Measurements from ENCODE around the gene ZCWPW2.

The ZCWPW2 gene

GRCh38 chr3:28376424-28376823, 27.9 kb downstream of the ZCWPW2 start:
- no peak for DNase-seq (ENCODE audit: low spot score)

- no peak for DNase-seq (ENCODE audit: low spot score)
Measured at GRCh38 chr3:28386049-28386448, 37.5 kb downstream of the ZCWPW2 start.

- DNase-seq (ENCODE audit: low spot score), result no peak
Measured at GRCh38 chr3:28388978-28389377, 40.5 kb downstream of the ZCWPW2 start.

- no peak for DNase-seq (ENCODE audit: low spot score)
Measured at GRCh38 chr3:28399206-28399605, 50.7 kb downstream of the ZCWPW2 start.

GRCh38 chr3:28406241-28406640, 57.7 kb downstream of the ZCWPW2 start:
- no peak for DNase-seq (ENCODE audit: low spot score)

- DNase-seq (ENCODE audit: low spot score), result no peak
Measured at GRCh38 chr3:28449398-28449797, 100.9 kb downstream of the ZCWPW2 start.

GRCh38 chr3:28462866-28463265, 114.3 kb downstream of the ZCWPW2 start:
- no peak for DNase-seq (ENCODE audit: low spot score)

GRCh38 chr3:28467414-28467813, 118.9 kb downstream of the ZCWPW2 start:
- DNase-seq (ENCODE audit: low spot score), result no peak

GRCh38 chr3:28476194-28476593, 127.7 kb downstream of the ZCWPW2 start:
- peak; percentile 51 for DNase-seq (ENCODE audit: low spot score)

GRCh38 chr3:28476764-28477163, 128.2 kb downstream of the ZCWPW2 start:
- no peak for DNase-seq (ENCODE audit: low spot score)

GRCh38 chr3:28485164-28485563, 136.6 kb downstream of the ZCWPW2 start:
- DNase-seq (ENCODE audit: low spot score), result no peak

GRCh38 chr3:28495301-28495700, 146.8 kb downstream of the ZCWPW2 start:
- DNase-seq (ENCODE audit: low spot score), result no peak

GRCh38 chr3:28502397-28502937, 153.9 kb downstream of the ZCWPW2 start:
- DNase-seq (ENCODE audit: low spot score), result no peak

GRCh38 chr3:28504976-28505375, 156.5 kb downstream of the ZCWPW2 start:
- no peak for DNase-seq (ENCODE audit: low spot score)

- no peak for DNase-seq (ENCODE audit: low spot score)
Measured at GRCh38 chr3:28521663-28522062, 173.1 kb downstream of the ZCWPW2 start.

- no peak for DNase-seq (ENCODE audit: low spot score)
Measured at GRCh38 chr3:28542351-28542750, 193.8 kb downstream of the ZCWPW2 start.

GRCh38 chr3:28544236-28544635, 195.7 kb downstream of the ZCWPW2 start:
- no peak for DNase-seq (ENCODE audit: low spot score)

GRCh38 chr3:28544831-28545230, 196.3 kb downstream of the ZCWPW2 start:
- no peak for DNase-seq (ENCODE audit: low spot score)

GRCh38 chr3:28547677-28548076, 199.2 kb downstream of the ZCWPW2 start:
- DNase-seq (ENCODE audit: low spot score), result no peak

- DNase-seq (ENCODE audit: low spot score), result no peak
Measured at GRCh38 chr3:28553175-28553574, 204.7 kb downstream of the ZCWPW2 start.

- no peak for DNase-seq (ENCODE audit: low spot score)
Measured at GRCh38 chr3:28556195-28556594, 207.7 kb downstream of the ZCWPW2 start.

- no peak for DNase-seq (ENCODE audit: low spot score)
Measured at GRCh38 chr3:28564211-28564610, 215.7 kb downstream of the ZCWPW2 start.

- no peak for DNase-seq (ENCODE audit: low spot score)
Measured at GRCh38 chr3:28569357-28569756, 220.8 kb downstream of the ZCWPW2 start.

GRCh38 chr3:28574036-28574435, 225.5 kb downstream of the ZCWPW2 start:
- DNase-seq (ENCODE audit: low spot score), result no peak
